ENCODE data around the gene UMPS.

UMPS gene

GRCh38 chr3:124730129-124730940 lies at the start of gene UMPS:
Gene UMPS, plus strand, starts transcription at chr3:124730452. Its CDS starts 20 bp downstream, at chr3:124730472.
- peak; percentile 64 for DNase-seq (ENCODE audit: low read depth)
- no peak for TF ChIP-seq CTCF (conservative IDR thresholded peaks at IDR 0.05; ENCODE audit: control insufficient read depth, insufficient read depth, low read depth, low read length)
- peak within 1 kb of the TSS; percentile 100 for H3K4me3 ChIP-seq (ENCODE audit: control insufficient read depth, low read depth, low read length)

DNA sequence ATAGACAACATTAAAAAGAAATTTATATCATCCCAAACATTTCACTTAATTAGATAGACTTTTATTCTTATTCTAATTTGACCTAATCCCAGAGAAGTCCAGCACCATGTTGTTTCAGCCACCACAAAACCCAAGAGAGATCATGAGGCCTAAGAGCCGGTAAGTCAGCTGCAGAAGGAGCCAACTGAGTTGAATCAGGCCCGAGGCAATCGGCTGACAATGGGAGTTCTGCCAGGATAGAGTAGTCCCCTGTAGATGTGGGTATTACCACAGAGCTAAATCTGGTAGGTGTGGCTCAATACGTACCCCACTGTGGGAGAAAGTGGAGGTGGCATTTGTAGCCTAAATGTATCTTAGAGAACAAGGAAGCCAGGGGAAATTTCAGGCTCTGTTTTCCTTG lies 49.7 kb upstream of the UMPS start:
- H3K4me3 ChIP-seq (ENCODE audit: control insufficient read depth, low read depth, low read length) = no peak overlapping the region
- peak; percentile 71 for DNase-seq (ENCODE audit: low read depth)
- no peak for TF ChIP-seq CTCF (conservative IDR thresholded peaks at IDR 0.05; ENCODE audit: control insufficient read depth, insufficient read depth, low read depth, low read length)

GRCh38 chr3:124682263-124682662 lies 48.0 kb upstream of the UMPS start:
- H3K4me3 ChIP-seq (ENCODE audit: control insufficient read depth, low read depth, low read length) = no peak overlapping the region
- DNase-seq (ENCODE audit: low read depth) = no peak
- no peak for TF ChIP-seq CTCF (conservative IDR thresholded peaks at IDR 0.05; ENCODE audit: control insufficient read depth, insufficient read depth, low read depth, low read length)

- no peak overlapping the region for H3K4me3 ChIP-seq (ENCODE audit: control insufficient read depth, low read depth, low read length)
- TF ChIP-seq CTCF (conservative IDR thresholded peaks at IDR 0.05; ENCODE audit: control insufficient read depth, insufficient read depth, low read depth, low read length) = no peak
- no peak for DNase-seq (ENCODE audit: low read depth)
Observed at GRCh38 chr3:124684459-124684858, 45.8 kb upstream of the UMPS start.

GRCh38 chr3:124685067-124685466 lies 45.2 kb upstream of the UMPS start:
- no peak overlapping the region for H3K4me3 ChIP-seq (ENCODE audit: control insufficient read depth, low read depth, low read length)
- DNase-seq (ENCODE audit: low read depth) = no peak
- no peak for TF ChIP-seq CTCF (conservative IDR thresholded peaks at IDR 0.05; ENCODE audit: control insufficient read depth, insufficient read depth, low read depth, low read length)

DNA sequence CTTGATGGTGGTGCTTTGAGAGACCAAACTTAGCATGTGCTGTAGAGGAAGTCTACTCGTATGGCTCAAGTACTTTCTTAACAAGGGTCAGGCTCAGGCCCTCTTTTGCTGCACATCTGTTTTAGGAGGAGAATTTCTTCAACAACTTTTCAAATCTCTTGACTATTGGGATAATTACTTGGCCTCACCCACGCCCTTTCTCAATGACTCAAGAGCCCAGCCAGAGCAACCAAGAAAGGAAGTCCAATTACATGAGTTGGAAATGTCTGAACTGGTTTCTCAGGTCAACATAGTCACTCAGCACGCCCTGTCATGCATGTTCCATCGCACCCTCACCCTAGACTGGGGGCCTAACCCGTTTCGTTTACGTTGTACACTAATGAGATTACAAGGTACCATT lies 44.8 kb upstream of the UMPS start:
- no peak for TF ChIP-seq CTCF (conservative IDR thresholded peaks at IDR 0.05; ENCODE audit: control insufficient read depth, insufficient read depth, low read depth, low read length)

More for the DNA sequence above, 44.8 kb upstream of the UMPS start:
- DNase-seq (ENCODE audit: low read depth) = peak; percentile 87
- H3K4me3 ChIP-seq (ENCODE audit: control insufficient read depth, low read depth, low read length) = no peak overlapping the region
